ENCODE measurements around the gene DNASE1L2.

The DNASE1L2 gene

GRCh38 chr16:2216330-2216729 lies 19.9 kb upstream of the DNASE1L2 start:
- H3K27ac ChIP-seq = no peak overlapping the region
- DNase-seq (ENCODE audit: low read depth, low spot score) = no peak

- DNase-seq (ENCODE audit: low read depth, low spot score) = peak; percentile 97
- peak within 1 kb of the TSS; percentile 73 for H3K27ac ChIP-seq
Observed at GRCh38 chr16:2223221-2223941, 12.9 kb upstream of the DNASE1L2 start, which contains the start of gene E4F1. Gene E4F1 (plus strand): TSS chr16:2223591. CDS start chr16:2223614, 23 bp downstream.

GRCh38 chr16:2223942-2224486 lies 12.2 kb upstream of the DNASE1L2 start:
- peak overlapping the region; percentile 73 for H3K27ac ChIP-seq
- no peak for DNase-seq (ENCODE audit: low read depth, low spot score)

- H3K27ac ChIP-seq = no peak overlapping the region
- no peak for DNase-seq (ENCODE audit: low read depth, low spot score)
Observed at GRCh38 chr16:2226245-2226793, 9.9 kb upstream of the DNASE1L2 start.

- no peak overlapping the region for H3K27ac ChIP-seq
- no peak for DNase-seq (ENCODE audit: low read depth, low spot score)
Observed at GRCh38 chr16:2226918-2227317, 9.3 kb upstream of the DNASE1L2 start.

- H3K27ac ChIP-seq = no peak overlapping the region
Observed at GRCh38 chr16:2228161-2228824, 8.0 kb upstream of the DNASE1L2 start.

DNA sequence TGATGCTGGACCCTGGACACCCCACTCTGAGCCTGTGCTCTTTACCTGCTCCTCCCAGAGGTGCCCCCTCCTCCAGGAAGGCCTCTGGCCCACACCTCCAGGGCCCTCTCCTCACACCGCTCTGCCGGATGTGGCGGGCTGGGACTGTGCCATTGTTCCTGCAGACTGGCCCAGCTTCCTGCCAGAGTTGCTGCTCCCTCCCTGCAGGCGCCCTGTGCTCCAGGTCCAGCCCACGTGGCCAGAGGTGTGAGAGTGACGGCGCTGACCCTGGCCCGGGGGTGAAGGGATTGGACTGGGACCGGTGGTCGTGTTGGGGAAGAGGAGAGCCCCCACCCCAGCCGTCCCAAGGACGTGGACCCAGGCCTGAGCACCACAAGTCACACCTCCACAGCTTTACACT lies 7.2 kb upstream of the DNASE1L2 start:
- DNase-seq (ENCODE audit: low read depth, low spot score) = no peak
- no peak overlapping the region for H3K27ac ChIP-seq

More at GRCh38 chr16:2228161-2228824, 8.0 kb upstream of the DNASE1L2 start:
- no peak for DNase-seq (ENCODE audit: low read depth, low spot score)

DNA sequence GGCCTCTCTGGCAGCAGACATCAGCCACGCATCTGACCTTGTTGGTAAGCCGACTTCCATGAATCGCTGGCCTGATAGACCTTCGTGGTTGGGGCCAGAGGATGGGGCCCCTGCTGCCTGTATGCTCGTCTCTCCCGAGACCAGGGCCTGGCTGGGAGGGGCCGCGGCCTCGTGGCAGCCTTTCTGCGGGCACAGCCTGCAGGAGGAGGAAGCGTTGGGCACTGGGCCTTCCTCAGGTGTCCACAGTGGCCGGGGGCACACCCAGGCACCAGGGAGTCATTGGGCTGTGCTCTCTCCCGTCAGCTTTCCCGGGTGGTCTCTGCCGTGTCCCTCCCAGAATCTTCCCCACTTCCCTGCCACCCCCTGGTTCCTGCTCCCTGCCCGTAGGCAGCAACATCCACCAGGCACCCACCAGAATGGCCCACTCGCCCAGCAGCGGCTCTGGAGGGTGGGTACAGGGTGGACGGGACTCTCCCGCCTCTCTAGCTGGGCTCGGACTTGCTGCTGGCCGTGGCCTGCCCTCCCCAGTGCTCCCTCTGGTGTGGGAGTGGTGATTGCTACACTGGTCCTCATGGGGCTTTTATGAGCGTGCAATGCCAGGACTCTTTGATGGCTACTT lies 6.5 kb upstream of the DNASE1L2 start:
- DNase-seq (ENCODE audit: low read depth, low spot score) = no peak
- no peak overlapping the region for H3K27ac ChIP-seq

DNA sequence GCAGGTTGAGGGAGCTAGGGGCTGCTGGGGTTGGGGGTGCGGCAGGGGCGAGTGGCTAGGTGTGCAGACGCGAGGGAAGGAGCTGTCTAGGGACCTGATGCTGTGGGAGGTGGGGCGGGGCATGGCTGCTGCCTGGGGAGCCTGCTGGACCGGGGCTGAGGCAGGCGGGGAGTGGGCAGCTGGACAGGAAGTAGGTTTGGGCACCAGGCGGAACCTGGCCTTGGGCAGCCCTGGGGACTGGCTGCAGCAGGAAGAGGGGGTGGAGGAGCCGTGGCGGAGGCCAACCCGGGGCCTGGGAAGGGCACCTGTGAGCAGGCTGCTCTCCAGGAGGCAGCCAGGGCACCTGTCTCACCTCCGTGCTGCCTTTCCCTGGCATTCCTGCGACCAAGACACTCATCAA lies 5.9 kb upstream of the DNASE1L2 start:
- DNase-seq (ENCODE audit: low read depth, low spot score) = no peak
- H3K27ac ChIP-seq = no peak overlapping the region

GRCh38 chr16:2231016-2231931 lies 5.0 kb upstream of the DNASE1L2 start:
- no peak overlapping the region for H3K27ac ChIP-seq
- DNase-seq (ENCODE audit: low read depth, low spot score) = peak; percentile 37

- no peak for DNase-seq (ENCODE audit: low read depth, low spot score)
- H3K27ac ChIP-seq = no peak overlapping the region
Observed at GRCh38 chr16:2232094-2232990, 3.9 kb upstream of the DNASE1L2 start.

- H3K27ac ChIP-seq = no peak overlapping the region
- no peak for DNase-seq (ENCODE audit: low read depth, low spot score)
Observed at GRCh38 chr16:2233046-2233775, 3.0 kb upstream of the DNASE1L2 start.

GRCh38 chr16:2233872-2234812 lies 2.1 kb upstream of the DNASE1L2 start:
- no peak overlapping the region for H3K27ac ChIP-seq
- DNase-seq (ENCODE audit: low read depth, low spot score) = no peak

GRCh38 chr16:2234813-2235170 lies 1.5 kb upstream of the DNASE1L2 start:
- no peak for DNase-seq (ENCODE audit: low read depth, low spot score)

GRCh38 chr16:2235234-2235651 lies 1.0 kb upstream of the DNASE1L2 start:
- no peak overlapping the region for H3K27ac ChIP-seq
- DNase-seq (ENCODE audit: low read depth, low spot score) = no peak

More at GRCh38 chr16:2234813-2235170, 1.5 kb upstream of the DNASE1L2 start:
- H3K27ac ChIP-seq = no peak overlapping the region

DNA sequence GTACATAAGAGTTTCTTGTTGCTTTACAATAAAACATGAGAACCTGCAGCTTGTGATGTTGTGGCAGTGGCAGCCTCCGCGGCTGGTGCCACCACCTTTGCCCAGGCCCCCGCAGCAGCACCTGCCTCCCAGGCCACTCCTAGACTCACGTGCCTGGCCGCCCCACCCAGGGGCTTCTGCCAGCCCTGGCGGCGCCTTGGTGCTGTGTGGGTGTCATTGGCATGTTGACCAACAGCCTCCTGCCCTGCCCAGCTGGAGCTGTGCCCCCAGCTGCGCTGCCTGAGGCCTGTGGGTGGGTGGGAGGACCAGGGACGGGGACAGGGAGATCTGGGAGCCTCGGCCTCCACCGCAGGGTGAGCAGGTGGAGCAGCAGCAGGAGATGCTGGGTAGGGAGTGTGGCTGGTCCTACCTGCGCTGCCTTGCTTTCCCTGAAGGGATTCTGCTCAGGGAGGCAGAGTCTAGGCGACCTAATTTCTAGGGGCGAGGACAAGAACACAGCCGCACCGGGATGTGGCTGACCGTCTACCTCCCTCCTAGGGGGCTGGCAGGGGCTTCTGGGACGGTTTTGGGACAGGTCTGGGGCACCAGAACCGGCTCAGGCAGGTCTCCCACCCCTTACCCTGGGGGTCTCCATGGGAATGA lies 428 bp upstream of the DNASE1L2 start:
- H3K27ac ChIP-seq = no peak overlapping the region
- DNase-seq (ENCODE audit: low read depth, low spot score) = no peak

- no peak for DNase-seq (ENCODE audit: low read depth, low spot score)
- H3K27ac ChIP-seq = no peak overlapping the region
Observed at GRCh38 chr16:2237102-2237482, 848 bp downstream of the DNASE1L2 start.

Data from epithelial cell of prostate (primary cell).